ENCODE data around the gene FRMD4A. TPM values are rescaled to one million over a fixed set of nuclear protein-coding genes. Genes with fewer than 3 reads are reported as not detected.

FRMD4A gene
- total RNA-seq, 1 experiment from 2014 or later = 7.1 TPM

DNA sequence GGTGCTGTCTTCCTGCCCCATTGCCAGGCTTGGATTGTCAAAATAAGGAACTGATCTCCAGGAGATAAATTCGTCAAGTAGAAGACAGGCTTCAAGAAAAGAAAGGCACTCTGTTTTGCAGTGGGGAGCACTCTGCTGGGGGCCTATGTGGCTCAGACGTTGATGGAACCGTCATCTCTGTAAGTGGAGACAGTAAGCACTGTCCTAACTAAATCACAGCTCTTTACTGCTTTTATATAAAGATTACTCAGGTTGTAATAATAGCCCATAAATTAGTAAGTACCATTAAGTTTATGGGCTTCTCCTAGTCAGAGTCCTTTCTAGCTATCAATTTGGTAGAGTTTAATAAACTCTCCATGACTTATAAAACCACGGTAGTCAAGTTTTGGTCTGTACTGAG, 249.9 kb downstream of the FRMD4A start:
- no peak overlapping the region for H3K4me2 ChIP-seq (ENCODE audit: low read length)
- no peaks in the 10 kb centered on the region for H3F3A ChIP-seq (ENCODE audit: low read length, unreplicated experiment)
- no TSS peak for BruUV-seq (replicated peaks)
- H3K4me1 ChIP-seq (ENCODE audit: insufficient read depth, low read length) = no peaks in the 10 kb centered on the region
- ATAC-seq (peak; percentile 91), DNase-seq (peak; percentile 7)
- H3K27ac ChIP-seq (ENCODE audit: low read length) = no peak overlapping the region
- H3K9ac ChIP-seq (ENCODE audit: low read length) = no peak overlapping the region
- ChIA-PET POLR2A (ENCODE audit: unreplicated experiment) (no interaction called here), CTCF (no interaction called here)
- no peak overlapping the region for H2AFZ ChIP-seq (ENCODE audit: low read length)
- no peaks in the 10 kb centered on the region for H3K36me3 ChIP-seq (ENCODE audit: low read depth, low read length)
- H3K27me3 ChIP-seq (ENCODE audit: low read length) = no peaks in the 10 kb centered on the region
- no peaks in the 10 kb centered on the region for H4K20me1 ChIP-seq (ENCODE audit: low read length)
- no peak overlapping the region for H3K4me3 ChIP-seq (ENCODE audit: low read length)
- TF ChIP-seq EZH2 (IDR thresholded peaks at IDR 0.05; ENCODE audit: low read length, unreplicated experiment) = no peak
- TF ChIP-seq EZH2phosphoT487 (IDR thresholded peaks at IDR 0.05; ENCODE audit: borderline replicate concordance, low read length) = no peak
- no peak for TF ChIP-seq CTCF (conservative IDR thresholded peaks at IDR 0.05; ENCODE audit: low read depth, low read length)
- H3K79me2 ChIP-seq (ENCODE audit: low read length) = no peaks in the 10 kb centered on the region
- H3K9me2 ChIP-seq (replicated peaks; ENCODE audit: low read length) = no peaks in the 10 kb centered on the region
- intact Hi-C loops (cut with micrococcal nuclease) = no loop called here
- H3K9me3 ChIP-seq (ENCODE audit: low read length) = no peaks in the 10 kb centered on the region

GRCh38 chr10:14077430-14077829, 253.3 kb downstream of the FRMD4A start:
- H4K20me1 ChIP-seq (ENCODE audit: low read length) = no peaks in the 10 kb centered on the region
- H3K4me2 ChIP-seq (ENCODE audit: low read length) = no peak overlapping the region
- H3K9ac ChIP-seq (ENCODE audit: low read length) = no peak overlapping the region
- no TSS peak for BruUV-seq (replicated peaks)
- no peak overlapping the region for H3K4me3 ChIP-seq (ENCODE audit: low read length)
- no peaks in the 10 kb centered on the region for H3F3A ChIP-seq (ENCODE audit: low read length, unreplicated experiment)
- ChIA-PET POLR2A (ENCODE audit: unreplicated experiment) (no interaction called here), CTCF (no interaction called here)
- TF ChIP-seq EZH2 (IDR thresholded peaks at IDR 0.05; ENCODE audit: low read length, unreplicated experiment) (no peak), CTCF (conservative IDR thresholded peaks at IDR 0.05; ENCODE audit: low read depth, low read length) (no peak), EZH2phosphoT487 (IDR thresholded peaks at IDR 0.05; ENCODE audit: borderline replicate concordance, low read length) (no peak)
- H3K36me3 ChIP-seq (ENCODE audit: low read depth, low read length) = no peaks in the 10 kb centered on the region
- DNase-seq (no peak), ATAC-seq (no peak)
- peaks cover 13% of the 10 kb centered on the region for H3K4me1 ChIP-seq (ENCODE audit: insufficient read depth, low read length)
- H3K27ac ChIP-seq (ENCODE audit: low read length) = no peak overlapping the region
- no peaks in the 10 kb centered on the region for H3K79me2 ChIP-seq (ENCODE audit: low read length)
- H2AFZ ChIP-seq (ENCODE audit: low read length) = no peak overlapping the region
- H3K27me3 ChIP-seq (ENCODE audit: low read length) = no peaks in the 10 kb centered on the region
- H3K9me3 ChIP-seq (ENCODE audit: low read length) = no peaks in the 10 kb centered on the region
- intact Hi-C loops (cut with micrococcal nuclease) = loop anchor here (10.0 kb wide), 1 partner anchor 183 kb away; no protein-coding TSS in a partner anchor
- no peaks in the 10 kb centered on the region for H3K9me2 ChIP-seq (replicated peaks; ENCODE audit: low read length)

GRCh38 chr10:14074062-14074884, 256.5 kb downstream of the FRMD4A start:
- Histone ChIP-seq H3K9ac (ENCODE audit: low read length) (no peak overlapping the region; the same call in 1 of the 2 replicates), H3F3A (ENCODE audit: low read length, unreplicated experiment) (no peaks in the 10 kb centered on the region), H2AFZ (ENCODE audit: low read length) (peak overlapping the region; percentile 79), H3K27me3 (ENCODE audit: low read length) (no peaks in the 10 kb centered on the region), H3K4me2 (ENCODE audit: low read length) (peak overlapping the region; percentile 76), H4K20me1 (ENCODE audit: low read length) (no peaks in the 10 kb centered on the region), H3K9me3 (ENCODE audit: low read length) (no peaks in the 10 kb centered on the region), H3K4me3 (ENCODE audit: low read length) (peak overlapping the region; percentile 49), H3K27ac (ENCODE audit: low read length) (peak overlapping the region; percentile 82), H3K79me2 (ENCODE audit: low read length) (no peaks in the 10 kb centered on the region), H3K36me3 (ENCODE audit: low read depth, low read length) (no peaks in the 10 kb centered on the region), H3K9me2 (replicated peaks; ENCODE audit: low read length) (no peaks in the 10 kb centered on the region), H3K4me1 (ENCODE audit: insufficient read depth, low read length) (peaks cover 13% of the 10 kb centered on the region)
- ChIA-PET CTCF (interaction anchor here (1.2 kb wide), 1 partner anchor 20 kb away, joined by 4 read pairs; no protein-coding TSS in a partner anchor), POLR2A (ENCODE audit: unreplicated experiment) (interaction anchor here (0.6 kb wide), 1 partner anchor 148 kb away, joined by 3 read pairs; no protein-coding TSS in a partner anchor)
- BruUV-seq (replicated peaks) = no TSS peak
- intact Hi-C loops (cut with micrococcal nuclease) = loop anchor here (1.0 to 10.0 kb wide), 2 partner anchors 65 to 179 kb away; no protein-coding TSS in a partner anchor
- TF ChIP-seq EZH2phosphoT487 (IDR thresholded peaks at IDR 0.05; ENCODE audit: borderline replicate concordance, low read length) (no peak), EZH2 (IDR thresholded peaks at IDR 0.05; ENCODE audit: low read length, unreplicated experiment) (no peak), CTCF (conservative IDR thresholded peaks at IDR 0.05; ENCODE audit: low read depth, low read length) (no peak)
- ATAC-seq (peak; percentile 93), DNase-seq (peak; percentile 95)
